ENCODE results near the gene ATP2A1.
A peak's percentile ranks its signal among the peaks of the same experiment; 100 is the strongest.

Gene ATP2A1

GRCh38 chr16:28842696-28843095, 35.6 kb upstream of the ATP2A1 start:
- in situ Hi-C loops (cut with HindIII; ENCODE audit: low sequenced_read_pairs) = no loop called here
- TF ChIP-seq CTCF (IDR thresholded peaks at IDR 0.05; ENCODE audit: low read depth, low read length, missing control alignments) = no peak
- DNase-seq (ENCODE audit: low read depth) = no peak
- H3K4me3 ChIP-seq (ENCODE audit: low read depth, low read length) = no peak overlapping the region

GRCh38 chr16:28843766-28844165, 34.5 kb upstream of the ATP2A1 start:
- no peak for TF ChIP-seq CTCF (IDR thresholded peaks at IDR 0.05; ENCODE audit: low read depth, low read length, missing control alignments)
- H3K4me3 ChIP-seq (ENCODE audit: low read depth, low read length) = no peak overlapping the region
- in situ Hi-C loops (cut with HindIII; ENCODE audit: low sequenced_read_pairs) = no loop called here
- no peak for DNase-seq (ENCODE audit: low read depth)

- in situ Hi-C loops (cut with HindIII; ENCODE audit: low sequenced_read_pairs) = no loop called here
- no peak for DNase-seq (ENCODE audit: low read depth)
- TF ChIP-seq CTCF (IDR thresholded peaks at IDR 0.05; ENCODE audit: low read depth, low read length, missing control alignments) = no peak
- no peak overlapping the region for H3K4me3 ChIP-seq (ENCODE audit: low read depth, low read length)
These were observed 33.9 kb upstream of the ATP2A1 start for GRCh38 chr16:28844226-28844885.

- DNase-seq (ENCODE audit: low read depth) = no peak
- H3K4me3 ChIP-seq (ENCODE audit: low read depth, low read length) = peak overlapping the region; percentile 76
- TF ChIP-seq CTCF (IDR thresholded peaks at IDR 0.05; ENCODE audit: low read depth, low read length, missing control alignments) = no peak
- in situ Hi-C loops (cut with HindIII; ENCODE audit: low sequenced_read_pairs) = no loop called here
These were observed 33.0 kb upstream of the ATP2A1 start for GRCh38 chr16:28845293-28845692.

GRCh38 chr16:28845761-28846079, 32.6 kb upstream of the ATP2A1 start:
- TF ChIP-seq CTCF (IDR thresholded peaks at IDR 0.05; ENCODE audit: low read depth, low read length, missing control alignments) = no peak
- peak overlapping the region; percentile 76 for H3K4me3 ChIP-seq (ENCODE audit: low read depth, low read length)
- DNase-seq (ENCODE audit: low read depth) = no peak
- in situ Hi-C loops (cut with HindIII; ENCODE audit: low sequenced_read_pairs) = no loop called here

GRCh38 chr16:28846080-28846932, 32.0 kb upstream of the ATP2A1 start, which contains the start of gene TUFM:
TUFM (minus strand) TSS chr16:28846348; CDS start chr16:28846269, 79 bp downstream.
- peak within 1 kb of the TSS; percentile 76 for H3K4me3 ChIP-seq (ENCODE audit: low read depth, low read length)
- DNase-seq (ENCODE audit: low read depth) = peak; percentile 97
- in situ Hi-C loops (cut with HindIII; ENCODE audit: low sequenced_read_pairs) = no loop called here
- peak; percentile 75 for TF ChIP-seq CTCF (IDR thresholded peaks at IDR 0.05; ENCODE audit: low read depth, low read length, missing control alignments)

Measured in astrocyte of the cerebellum (primary cell).